ENCODE measurements around the gene CTDSP1. TPM values are rescaled to one million over a fixed set of nuclear protein-coding genes. Genes with fewer than 3 reads are reported as not detected.
A peak's percentile ranks its signal among the peaks of the same experiment; 100 is the strongest.

CTDSP1 gene, protein sequence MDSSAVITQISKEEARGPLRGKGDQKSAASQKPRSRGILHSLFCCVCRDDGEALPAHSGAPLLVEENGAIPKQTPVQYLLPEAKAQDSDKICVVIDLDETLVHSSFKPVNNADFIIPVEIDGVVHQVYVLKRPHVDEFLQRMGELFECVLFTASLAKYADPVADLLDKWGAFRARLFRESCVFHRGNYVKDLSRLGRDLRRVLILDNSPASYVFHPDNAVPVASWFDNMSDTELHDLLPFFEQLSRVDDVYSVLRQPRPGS
- 59.2 and 69.6 TPM in 2 replicates for total RNA-seq

GRCh38 chr2:218399391-218400166, at the start of gene CTDSP1:
Gene CTDSP1, plus strand, starts transcription at chr2:218399868. Its CDS starts 223 bp downstream, at chr2:218400091.

GRCh38 chr2:218381916-218382366, 17.7 kb upstream of the CTDSP1 start, which contains the start of gene SLC11A1:
Gene SLC11A1, plus strand, starts transcription at chr2:218382273. Its CDS starts 96 bp downstream, at chr2:218382369.

DNA sequence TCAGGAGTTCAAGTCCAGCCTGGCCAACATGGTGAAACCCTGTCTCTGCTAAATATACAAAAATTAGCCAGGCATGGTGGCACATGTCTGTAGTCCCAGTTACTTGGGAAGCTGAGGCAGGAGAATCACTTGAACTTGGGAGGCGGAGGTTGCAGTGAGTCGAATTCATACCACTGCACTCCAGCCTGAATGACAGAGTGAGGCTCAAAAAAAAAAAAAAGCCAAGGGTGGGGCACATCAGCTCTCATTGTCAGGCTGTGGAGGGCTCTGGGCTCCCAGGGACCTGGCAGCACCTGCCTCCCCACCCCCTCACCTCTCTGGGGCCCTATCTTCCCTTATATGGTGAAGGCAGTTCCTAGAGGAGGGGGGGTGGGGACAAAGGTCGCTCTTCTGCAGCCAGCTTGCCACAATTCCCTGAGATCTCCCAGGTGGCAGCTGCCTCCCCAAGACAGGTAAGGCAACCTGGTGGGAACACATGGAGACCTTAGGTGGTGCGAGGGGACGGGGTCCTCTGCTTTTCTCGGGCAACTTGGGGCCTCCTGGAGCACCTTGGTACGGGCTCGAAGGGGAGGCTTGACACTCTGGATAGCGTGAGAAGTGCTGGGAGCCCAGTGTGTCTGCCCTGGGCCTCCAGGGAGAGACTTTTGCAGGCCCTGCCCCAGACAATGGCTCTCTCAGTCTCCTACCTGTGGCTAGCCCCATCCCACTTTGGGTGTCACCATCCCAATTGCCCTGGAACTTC, 19.2 kb downstream of the CTDSP1 start, which contains the start of gene VIL1:
TSS of gene VIL1 (plus strand) at position 407 of the 742 bp plus-strand sequence. CDS start 4,656 bp downstream, outside the sequence.

Small RNA genes within 50 kb of the gene (small RNA-seq; reads per million reads assigned to genes)
- gene MIR26B, result 4,016 reads per million, percentile 100 among the genes with 10 or more reads in this experiment

Other genes with a start within 250 kb of the CTDSP1 start
- gene CXCR1, start 232.9 kb upstream of the CTDSP1 start, total RNA-seq, result not detected in 2 replicates
- gene ARPC2, start 182.7 kb upstream of the CTDSP1 start, total RNA-seq, result 305 and 318 TPM in 2 replicates
- 0.11 and 0.26 TPM in 2 replicates for gene GPBAR1, start 138.9 kb upstream of the CTDSP1 start, total RNA-seq
- 77.2 and 77.5 TPM in 2 replicates for gene AAMP, start 129.7 kb upstream of the CTDSP1 start, total RNA-seq
- gene PNKD, start 129.3 kb upstream of the CTDSP1 start, total RNA-seq, result 18.7 and 19.5 TPM in 2 replicates
- 230 and 339 TPM in 2 replicates for gene TMBIM1, start 107.4 kb upstream of the CTDSP1 start, total RNA-seq
- 0.26 TPM in 1 of 2 replicates, not detected in the other for gene CATIP, start 43.0 kb upstream of the CTDSP1 start, total RNA-seq
- 0.32 and 1.3 TPM in 2 replicates for gene SLC11A1, start 17.6 kb upstream of the CTDSP1 start, total RNA-seq
- under 0.01 TPM in 2 replicates for gene VIL1, start 19.3 kb downstream of the CTDSP1 start, total RNA-seq
- 14.8 and 15.6 TPM in 2 replicates for gene USP37, start 168.5 kb downstream of the CTDSP1 start, total RNA-seq
- gene CNOT9, start 169.0 kb downstream of the CTDSP1 start, total RNA-seq, result 61.5 and 71.0 TPM in 2 replicates
- 14.0 and 14.2 TPM in 2 replicates for gene PLCD4, start 208.0 kb downstream of the CTDSP1 start, total RNA-seq

Data from articular chondrocyte of knee joint (primary cell).